ENCODE data around the gene COPG2.
"Not testable (repeated sequence)": the region's sequence is repeated elsewhere in the genome, so short reads cannot be mapped to it uniquely, and the experiment has no call there.

The COPG2 gene

GRCh38 chr7:130559184-130559583 is 109.4 kb downstream of the COPG2 start:
- no peak for DNase-seq

GRCh38 chr7:130554481-130554880 is 114.1 kb downstream of the COPG2 start:
- no peak for DNase-seq

- no peak for DNase-seq
Observed at GRCh38 chr7:130553398-130554029, 115.0 kb downstream of the COPG2 start.

GRCh38 chr7:130544356-130544755 is 124.2 kb downstream of the COPG2 start:
- DNase-seq = no peak

DNA sequence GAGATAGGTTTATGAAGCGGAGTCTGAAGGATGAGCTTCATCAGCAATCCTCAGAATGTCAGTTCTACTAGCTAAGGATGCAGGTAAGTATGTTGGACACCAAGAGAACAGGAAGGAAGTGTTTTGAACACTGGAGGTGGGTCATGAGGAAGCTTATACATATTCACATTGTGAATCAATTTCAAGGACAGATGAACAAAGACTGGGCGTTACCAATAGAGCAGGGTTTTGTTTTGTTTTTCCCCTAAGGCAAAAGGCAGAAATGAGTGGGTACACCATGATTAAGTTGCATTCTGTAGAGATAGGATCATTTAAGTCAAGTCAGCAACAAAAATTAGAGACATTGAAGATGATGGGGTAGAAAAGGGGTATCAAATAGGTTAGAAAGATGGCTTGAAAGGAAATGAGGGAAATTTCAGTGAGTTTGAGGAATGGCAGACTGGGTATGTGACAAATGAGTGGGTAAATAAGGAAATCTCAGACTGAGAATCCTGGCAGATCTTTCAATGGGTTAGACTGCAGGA is 125.0 kb downstream of the COPG2 start:
- no peak for DNase-seq

DNA sequence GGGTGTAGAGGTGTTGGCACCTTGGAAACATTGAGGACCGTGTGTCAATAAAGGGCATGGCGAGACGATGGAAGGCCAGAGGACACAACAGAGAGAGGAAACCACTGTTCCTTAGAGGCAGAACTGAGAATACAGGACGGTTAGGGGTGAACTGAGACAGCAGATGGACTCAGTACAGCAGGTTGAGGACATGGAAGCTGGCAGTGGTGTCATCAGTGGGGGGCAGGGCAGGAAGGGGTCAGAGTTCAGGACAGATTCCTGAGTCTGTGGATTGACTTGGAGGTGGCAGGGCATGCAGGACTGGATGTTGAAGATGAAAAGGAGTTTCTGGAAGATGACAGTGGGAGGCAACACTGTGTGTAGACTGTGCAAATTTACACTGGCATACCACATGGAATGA is 126.3 kb downstream of the COPG2 start:
- not testable (repeated sequence) for DNase-seq

GRCh38 chr7:130541287-130541686 is 127.3 kb downstream of the COPG2 start:
- DNase-seq = not testable (repeated sequence)

GRCh38 chr7:130537894-130538293 is 130.7 kb downstream of the COPG2 start:
- DNase-seq = not testable (repeated sequence)

GRCh38 chr7:130529417-130529816 is 139.1 kb downstream of the COPG2 start:
- DNase-seq = no peak

DNA sequence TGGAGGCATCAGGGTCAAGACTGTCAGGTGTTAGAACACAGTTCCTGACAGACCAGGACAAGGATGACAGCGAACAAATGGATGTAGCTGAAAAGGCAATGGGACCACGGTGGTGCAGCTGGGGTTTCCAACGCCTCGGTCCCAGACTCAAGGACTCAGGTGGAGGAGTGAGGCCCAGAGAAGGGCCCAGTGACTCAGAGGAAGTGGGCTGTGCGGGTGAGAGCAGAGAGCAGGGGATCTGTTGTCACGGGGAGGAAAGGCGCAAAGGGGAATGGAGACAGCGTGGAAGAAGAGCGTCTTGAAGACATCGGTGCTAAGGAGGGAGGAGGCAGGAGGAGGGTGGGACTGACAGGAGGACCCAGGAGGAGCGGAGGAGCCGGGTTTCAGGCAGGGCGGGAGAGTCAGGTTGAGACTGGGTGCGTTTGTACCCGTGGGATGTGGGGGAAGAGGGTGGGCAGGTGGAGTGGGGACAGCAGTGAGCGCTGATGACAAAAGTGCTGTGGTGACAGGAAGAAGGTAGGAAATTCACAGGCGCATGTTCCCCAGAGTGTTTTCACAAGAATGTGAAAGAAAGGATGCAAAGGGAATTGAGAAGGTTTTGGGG is 140.7 kb downstream of the COPG2 start:
- DNase-seq = not testable (repeated sequence)

DNA sequence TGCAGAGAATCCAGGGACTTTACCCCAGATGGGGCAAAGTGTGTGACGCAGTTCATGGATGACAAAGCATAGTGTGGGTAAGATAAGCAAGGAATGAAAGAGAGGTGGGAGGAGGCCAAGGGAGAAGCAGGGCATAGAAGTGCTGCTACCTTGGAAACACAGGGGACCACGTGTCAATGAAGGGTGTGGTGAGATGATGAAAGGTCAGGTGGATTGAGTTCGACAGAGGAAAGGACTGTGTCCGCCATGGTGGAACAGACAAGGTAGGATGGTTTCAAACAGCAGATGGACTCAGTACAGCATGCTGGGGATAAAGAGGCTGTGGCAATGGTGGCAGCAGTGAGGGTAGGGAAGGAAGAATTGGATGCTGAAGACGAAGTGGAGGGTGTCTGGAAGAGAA is 143.9 kb downstream of the COPG2 start:
- no peak for DNase-seq

GRCh38 chr7:130523519-130524125 is 144.9 kb downstream of the COPG2 start:
- DNase-seq = not testable (repeated sequence)

DNA sequence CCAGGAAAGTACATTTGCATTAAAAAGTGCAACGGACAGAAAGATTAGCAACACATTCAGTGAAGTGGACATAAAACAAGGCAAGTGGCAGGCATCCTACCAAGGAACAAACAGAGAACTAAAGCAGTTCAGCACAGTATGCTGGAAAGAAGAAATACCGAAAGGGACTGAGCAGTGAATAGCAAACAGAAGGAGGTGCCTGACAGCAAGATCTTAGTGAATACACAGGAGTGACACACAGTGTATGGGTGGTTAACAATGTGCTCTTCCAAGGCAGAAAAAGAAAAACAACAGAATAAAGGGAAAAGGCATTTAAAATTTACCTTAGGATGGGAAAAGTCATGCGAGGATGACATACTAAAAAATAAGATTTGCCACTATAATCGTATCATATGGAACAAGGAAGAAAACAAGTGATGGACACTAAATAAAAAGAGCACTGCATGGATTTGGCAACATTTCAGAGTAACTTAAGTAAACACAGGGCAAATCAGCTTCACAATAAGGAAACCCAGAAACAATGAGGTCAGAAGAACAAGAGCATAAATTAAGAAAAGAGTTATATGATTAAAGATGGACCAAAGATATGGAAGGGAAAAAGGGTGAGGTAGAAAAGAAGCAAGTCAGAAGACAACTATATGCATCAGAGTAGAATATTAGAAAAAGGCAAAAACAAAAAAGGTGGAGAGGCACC is 147.1 kb downstream of the COPG2 start:
- DNase-seq = no peak

DNA sequence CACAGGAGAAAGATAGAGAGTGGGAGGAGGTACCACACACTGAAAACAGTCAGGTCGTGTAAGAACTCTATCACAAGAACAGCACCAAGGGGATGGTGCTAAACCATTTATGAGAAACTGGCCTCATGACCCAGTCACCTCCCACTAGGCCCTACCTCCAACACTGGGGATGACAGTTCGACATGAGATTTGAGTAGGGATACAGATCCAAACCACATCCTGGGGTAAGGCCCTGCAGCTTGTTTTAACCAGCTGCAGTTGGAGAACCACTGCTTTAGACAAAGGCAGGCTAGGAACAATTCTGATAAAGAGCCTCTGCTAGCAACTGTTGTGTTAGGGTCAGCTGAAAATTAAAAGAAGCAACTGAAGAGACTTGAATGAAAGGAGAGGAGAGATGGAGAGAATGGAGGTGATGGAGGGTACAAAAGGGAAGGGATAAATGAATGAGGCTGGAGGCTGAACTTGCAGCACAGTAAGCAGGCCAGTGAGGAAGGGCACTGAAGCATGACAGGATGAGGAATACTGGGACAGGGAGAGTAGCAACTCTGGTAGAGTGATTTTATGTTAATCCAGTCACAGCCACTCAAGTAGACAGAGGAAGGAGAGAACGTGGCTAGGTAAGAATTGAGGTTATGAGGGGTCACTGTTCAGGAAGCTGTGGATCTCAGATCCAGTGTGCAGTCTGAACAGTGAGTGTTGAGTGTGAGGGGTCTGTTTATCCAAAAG is 153.1 kb downstream of the COPG2 start:
- DNase-seq = no peak

- no peak for DNase-seq
Observed at GRCh38 chr7:130513447-130513846, 155.1 kb downstream of the COPG2 start.

DNA sequence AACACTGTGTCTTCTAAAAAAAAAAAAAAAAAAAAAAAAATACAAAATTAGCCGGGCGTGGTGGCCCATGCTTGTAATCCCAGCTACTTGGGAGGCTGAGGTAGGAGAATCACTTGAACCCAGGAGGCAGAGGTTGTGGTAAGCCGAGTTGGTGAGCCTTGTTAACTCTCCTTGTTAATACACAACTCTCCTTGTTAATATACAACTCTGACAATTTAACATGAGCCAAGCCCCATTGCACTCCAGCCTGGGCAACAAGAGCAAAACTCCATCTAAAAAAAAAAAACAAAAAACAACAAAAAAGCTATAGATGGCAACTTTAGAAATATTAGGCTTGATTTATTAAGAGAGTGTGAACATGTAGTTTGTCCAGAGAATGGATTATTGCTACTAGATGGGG is 156.5 kb downstream of the COPG2 start:
- DNase-seq = not testable (repeated sequence)

DNA sequence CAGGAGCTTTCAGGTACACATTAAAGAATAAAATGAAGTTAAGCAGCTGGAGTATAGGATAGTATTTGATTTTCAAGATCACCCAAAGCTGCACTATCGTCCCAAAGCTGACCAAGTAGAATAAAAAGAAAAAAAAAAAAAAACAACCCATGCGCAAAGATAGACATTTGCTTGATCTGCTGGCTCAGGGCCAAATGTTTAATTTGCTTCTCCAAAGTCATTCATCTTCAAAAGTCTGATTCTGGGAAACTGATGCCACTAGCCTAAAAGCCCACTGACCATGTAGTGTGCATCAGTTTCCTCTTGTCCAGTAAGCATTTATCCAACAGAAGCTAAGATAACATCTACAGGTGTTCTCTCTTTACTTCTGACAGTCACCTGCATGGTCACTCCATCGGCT is 162.2 kb downstream of the COPG2 start:
- no peak for DNase-seq

DNA sequence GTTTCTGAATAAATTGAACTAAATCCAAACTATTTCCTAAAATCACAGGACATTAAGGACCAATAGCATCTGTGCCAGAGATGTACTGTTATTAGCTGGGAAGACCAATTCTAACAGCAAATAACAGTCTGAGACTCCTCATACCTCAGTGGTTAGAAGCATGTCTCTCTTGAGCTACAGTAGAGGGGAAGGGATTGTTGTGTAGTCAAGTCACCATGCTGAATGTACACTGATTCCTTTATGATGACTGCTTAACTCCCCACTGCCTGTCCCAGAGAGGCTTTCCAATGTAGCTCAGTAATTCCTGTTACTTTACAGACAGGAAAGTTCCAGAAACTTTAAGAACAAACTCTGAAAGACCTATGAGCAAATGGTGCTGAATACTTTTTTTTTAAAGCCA is 162.8 kb downstream of the COPG2 start:
- DNase-seq = no peak

DNA sequence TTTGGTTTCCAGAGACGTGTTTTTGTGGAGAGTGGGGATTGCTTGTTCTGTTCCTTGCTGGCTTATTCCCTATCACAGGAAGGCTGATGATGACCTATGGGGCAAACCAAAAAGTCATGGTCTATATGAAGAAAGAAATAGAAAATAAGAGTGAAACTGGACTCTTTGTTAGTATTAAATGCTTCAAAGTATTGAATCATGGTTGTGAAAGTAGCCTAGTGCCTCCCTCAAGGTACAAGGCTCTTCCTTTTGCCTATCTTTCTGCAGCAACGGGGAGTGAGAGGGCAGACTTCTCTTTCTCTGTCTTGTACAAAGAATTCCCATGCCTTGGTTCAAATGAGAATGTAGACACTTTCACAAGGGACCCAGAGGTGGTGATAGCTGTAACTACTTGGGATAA is 167.6 kb downstream of the COPG2 start:
- no peak for DNase-seq

DNA sequence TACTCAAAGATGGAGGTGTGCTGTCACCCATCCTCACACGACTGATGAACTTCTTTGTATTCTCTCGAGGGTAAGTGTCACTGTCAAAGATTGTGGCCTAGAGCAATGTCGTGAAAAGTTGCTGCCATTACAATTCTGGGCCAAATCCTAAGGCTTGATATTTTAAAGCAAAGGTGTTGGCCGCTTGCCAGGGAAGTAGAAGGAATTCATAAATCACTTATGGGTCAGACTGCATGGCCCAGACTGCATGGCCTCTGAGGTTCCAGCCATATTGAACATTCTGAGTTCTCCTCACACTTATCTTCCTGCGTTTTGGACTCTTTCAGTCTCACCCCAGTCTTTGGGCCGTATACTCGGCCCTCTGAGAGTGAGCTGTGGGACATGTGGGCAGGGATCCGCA is 168.1 kb downstream of the COPG2 start:
- no peak for DNase-seq

- DNase-seq = no peak
Observed at GRCh38 chr7:130494431-130494858, 174.1 kb downstream of the COPG2 start.

- no peak for DNase-seq
Observed at GRCh38 chr7:130493275-130493873, 175.2 kb downstream of the COPG2 start.

All from KG1 (cell line).